Ramos (cell line): ENCODE measurements around the gene USP32.
"Not testable (repeated sequence)": the region's sequence is repeated elsewhere in the genome, so short reads cannot be mapped to it uniquely, and the experiment has no call there.

Experiments
- in situ Hi-C: fragments of 300-500 bp; cut with MboI; formaldehyde crosslinking; loops from one replicate; pipeline ENCODE4 v1.14.3; 2022; ENCODE audit warnings: low sequenced_read_pairs; ENCODE audit not compliant: unreplicated experiment

USP32 gene

DNA sequence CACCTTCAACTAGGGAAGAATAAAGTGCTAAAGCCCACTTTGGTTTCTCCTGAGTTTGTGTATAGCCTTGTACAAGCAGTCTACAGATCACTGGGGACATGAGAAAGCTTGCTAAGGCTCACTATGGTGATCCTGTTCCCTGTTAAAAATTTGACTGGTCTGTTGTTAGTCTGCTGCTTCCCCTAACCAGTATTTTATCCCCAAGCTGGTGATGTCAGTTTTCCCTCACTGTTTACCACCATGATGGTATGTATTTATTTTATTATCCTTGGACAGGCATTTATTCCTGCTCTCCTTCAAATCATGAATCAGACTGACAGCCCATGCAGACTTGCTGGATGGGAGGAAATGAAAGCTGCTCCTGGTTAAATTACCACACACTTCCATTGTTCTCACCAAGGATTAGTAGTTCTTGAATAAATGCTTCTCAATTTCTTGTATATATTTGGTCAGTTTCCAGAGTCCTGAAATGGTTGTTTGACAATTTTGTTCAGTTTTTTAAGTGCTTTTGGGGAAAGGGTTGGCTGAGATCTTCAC lies 142.6 kb downstream of the USP32 start:
- in situ Hi-C loops = no loop called here

DNA sequence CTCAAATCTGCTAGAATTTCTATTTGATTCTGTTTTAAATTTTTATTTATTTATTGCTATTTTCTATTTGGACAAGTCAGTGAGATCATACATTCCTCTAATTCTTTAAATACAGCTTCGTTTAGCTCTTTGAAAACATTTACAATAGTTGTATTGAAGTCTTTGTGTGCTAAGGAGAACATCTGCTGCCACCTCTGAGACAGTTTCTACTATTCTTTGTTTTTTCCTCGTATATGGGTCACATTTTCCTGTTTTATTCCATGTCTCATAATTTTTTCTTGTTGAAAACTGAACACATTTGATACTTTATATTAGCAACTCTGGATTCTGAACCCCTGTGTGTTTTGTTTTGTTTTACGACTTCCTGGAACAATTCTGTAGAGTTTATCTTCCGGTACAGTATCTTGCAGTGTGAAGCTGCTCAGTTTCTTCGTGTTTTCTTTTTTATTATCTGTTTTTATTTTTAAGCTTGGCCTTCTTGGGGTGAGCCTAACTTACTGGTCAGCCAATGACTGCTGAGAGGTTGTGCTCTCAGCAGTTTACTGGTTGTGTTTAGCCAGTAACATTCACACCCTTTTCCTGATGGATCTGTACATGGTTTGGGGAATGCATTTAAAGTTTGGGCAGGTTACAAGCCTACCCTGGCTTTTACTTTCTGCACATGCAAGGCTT lies 143.2 kb downstream of the USP32 start:
- in situ Hi-C loops = no loop called here

DNA sequence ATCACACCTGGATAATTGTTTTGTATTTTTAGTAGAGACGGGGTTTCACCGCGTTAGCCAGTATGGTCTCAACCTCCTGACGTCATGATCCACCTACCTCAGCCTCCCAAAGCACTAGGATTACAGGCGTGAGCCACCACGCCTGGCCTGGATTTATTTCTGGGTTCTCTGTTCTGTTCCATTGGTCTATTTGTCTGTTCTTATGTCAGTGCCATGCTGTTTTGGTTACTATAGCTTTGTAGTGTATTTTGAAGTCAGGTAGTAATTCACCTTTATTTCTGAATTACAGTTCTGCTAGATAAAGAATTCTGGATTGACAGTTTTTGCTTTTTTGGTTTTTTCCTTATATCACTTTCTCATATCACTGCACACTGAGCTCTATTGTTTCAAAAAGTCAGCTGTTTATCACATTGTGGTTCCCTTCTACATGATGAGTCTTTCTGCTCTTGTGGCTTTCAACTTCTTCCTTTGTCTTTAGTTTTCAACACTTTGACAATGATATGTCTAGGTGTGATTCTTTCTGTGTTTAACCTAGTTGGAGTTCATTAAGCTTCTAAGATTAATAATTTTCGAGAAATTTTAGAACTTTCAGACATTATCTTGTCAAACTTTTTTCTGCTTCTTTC lies 144.0 kb downstream of the USP32 start:
- in situ Hi-C loops = no loop called here

DNA sequence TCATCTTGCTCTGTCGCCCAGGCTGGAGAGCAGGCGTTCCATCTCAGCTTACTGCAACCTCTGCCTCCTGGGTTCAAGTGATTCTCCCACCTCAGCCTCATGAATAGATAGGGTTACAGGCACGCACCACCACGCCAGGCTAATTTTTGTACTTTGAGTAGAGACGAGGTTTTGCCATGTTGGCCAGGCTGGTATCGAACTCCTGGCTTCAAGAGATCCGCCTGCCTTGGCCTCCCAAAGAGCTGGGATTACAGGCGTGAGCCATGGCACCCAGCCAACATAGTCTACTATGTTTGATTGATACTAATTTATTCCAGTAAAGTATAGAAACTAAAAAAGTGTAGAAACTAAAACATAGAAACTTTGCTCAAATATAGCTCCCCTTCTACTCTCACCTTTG lies 147.3 kb downstream of the USP32 start:
- in situ Hi-C loops = no loop called here

DNA sequence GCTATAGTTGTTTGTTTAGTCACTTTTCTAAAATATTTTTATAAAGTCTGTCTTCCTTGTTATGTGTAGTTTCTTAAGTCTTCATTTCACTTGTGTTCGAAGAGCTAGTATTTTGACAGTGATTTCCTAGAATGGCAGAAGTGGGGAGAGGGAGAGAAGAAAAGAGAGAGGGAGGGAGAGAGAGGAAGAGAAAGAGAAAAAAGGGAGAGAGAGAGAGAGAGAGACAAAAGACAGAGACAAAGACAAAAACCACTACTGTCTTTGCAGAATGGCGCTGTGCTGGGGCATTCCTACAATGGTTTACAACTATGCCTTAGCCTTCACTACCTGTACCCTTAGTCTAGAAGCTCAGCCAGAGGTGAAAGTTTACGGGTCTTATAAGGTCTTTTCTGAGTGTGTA lies 151.6 kb downstream of the USP32 start:
- in situ Hi-C loops = no loop called here

DNA sequence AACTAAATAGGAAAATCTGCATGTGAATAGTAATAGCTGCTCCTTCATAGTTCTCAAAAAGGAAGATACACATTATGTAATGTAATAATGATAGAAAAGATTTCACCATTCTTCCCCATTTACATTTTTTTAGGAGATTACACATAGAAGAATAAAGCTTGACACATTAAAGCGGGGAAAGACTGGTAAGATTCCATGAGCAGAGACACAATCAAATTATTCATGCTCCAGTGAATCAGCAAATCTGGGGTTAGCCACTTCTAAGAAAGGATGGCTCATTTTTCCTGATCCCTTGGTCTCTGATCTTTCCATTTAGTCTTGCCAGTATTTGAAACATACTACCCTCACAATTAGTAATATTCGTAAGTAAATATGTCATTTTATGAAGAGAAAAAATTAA lies 160.2 kb downstream of the USP32 start:
- in situ Hi-C loops = no loop called here

DNA sequence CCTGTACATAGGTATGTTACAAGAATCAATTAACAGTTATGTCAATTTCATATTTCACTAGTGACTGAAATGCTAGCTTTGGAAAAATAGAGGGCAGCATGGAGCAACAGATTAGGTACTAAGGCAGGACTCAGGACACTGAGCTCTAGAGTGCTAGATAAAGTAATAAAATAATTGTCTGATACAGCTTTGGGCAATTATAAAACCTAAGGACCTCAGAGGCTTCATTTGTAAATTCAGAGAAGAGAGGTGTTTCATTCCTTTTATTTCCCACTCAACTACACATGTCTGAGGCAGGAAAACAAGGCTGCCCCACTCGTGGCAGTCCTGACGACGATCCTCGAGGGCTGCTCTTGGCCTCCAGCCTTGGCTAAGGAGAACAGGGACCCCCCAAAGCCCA lies 160.7 kb downstream of the USP32 start:
- in situ Hi-C loops = no loop called here

DNA sequence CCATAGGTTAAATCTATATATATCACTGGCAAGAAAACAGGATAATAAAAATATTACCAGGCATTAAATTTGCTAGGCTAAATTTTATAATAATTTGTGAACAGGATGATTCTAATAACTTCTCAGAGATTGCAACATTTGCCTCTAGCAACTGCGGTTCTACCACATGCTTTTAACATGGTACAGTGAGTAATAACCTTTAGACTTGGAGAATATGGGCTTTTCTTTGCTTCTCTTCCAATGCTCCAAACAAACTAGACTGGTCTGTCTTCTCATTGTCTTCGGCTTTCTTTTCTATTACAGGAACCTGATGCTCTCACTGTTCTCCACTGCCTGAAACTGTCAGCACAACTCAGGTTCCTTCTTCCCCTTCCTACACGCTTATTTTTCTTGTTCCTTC lies 161.6 kb downstream of the USP32 start:
- in situ Hi-C loops = no loop called here

DNA sequence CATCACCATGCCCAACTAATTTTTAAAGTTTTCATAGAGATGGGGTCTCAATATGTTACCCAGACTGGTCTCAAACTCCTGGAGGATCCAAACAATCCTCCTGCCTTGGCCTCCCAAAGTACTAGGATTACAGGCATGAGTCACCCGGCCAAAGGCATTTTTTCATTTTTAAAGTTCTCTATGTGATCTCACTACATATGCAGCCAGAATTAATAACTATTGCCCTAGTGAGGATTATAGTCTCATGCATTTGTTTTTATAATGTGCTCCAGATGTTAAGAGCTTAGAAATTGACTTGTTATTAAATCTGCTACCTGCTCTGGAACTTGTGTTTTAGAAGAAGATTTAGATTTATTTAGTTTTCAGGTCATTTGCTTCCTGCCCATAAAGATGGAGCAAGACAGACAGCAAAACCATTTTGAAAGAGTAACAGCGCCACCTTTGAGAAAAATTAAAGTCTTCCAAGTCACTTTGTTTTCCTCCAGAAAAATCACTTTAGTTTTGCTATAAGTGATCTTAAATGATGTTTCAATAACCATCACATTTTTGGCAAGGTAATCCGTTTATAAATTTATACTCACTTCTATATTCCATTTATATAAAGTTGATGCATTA lies 162.6 kb downstream of the USP32 start:
- in situ Hi-C loops = no loop called here

DNA sequence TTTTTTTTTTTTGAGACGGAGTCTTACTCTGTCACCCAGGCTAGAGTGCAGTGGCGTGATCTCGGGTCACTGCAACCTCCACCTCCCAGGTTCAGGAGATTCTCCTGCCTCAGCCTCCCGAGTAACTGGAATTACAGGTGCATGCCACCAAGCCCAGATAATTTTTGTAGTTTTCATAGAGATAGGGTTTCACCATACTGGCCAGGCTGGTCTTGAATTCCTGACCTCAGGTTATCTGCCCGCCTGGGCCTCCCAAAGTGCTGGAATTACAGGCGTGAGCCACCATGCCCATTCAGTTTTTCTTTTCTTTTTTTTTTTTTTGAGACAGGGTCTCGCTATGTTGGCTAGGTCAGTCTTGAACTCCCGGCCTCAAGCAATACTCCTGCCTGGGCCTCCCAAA lies 164.7 kb downstream of the USP32 start:
- in situ Hi-C loops = not testable (repeated sequence)

DNA sequence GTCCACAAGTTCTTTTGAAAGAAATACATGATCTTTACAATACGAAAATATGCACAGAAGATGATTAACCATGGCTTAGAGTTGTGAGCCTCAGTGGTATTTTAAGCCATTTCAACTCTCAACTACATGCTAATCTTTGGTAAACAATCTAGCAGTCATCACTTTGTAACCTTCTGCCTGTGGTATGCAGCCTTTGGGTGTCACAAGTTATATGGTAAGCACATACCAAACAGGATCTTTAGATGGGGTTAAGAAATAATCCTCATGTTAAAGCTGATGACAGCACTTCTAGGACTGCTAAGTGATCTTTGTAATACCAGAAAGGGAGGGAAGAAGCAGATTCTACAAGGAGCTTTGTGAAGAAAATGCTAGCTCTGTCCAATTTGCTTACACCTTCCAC lies 167.9 kb downstream of the USP32 start:
- in situ Hi-C loops = no loop called here

DNA sequence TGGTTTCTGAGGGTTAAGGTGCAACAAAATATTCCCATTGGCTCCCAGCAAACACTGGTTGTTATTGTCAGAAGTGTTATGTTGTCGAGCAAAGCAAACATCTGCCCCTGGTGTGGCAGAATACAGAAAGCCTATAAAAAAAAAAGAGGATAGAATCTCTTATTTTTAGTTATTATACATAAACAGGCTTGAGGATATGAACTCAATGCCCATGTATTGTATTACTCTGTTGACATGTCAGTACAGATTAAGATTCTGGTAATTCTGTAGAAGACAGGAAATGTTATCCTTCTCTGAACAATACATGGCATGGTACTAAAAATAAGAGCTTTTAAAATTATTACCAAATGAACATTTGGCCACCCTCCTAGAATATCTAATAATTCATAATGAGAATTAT lies 168.5 kb downstream of the USP32 start:
- in situ Hi-C loops = no loop called here

DNA sequence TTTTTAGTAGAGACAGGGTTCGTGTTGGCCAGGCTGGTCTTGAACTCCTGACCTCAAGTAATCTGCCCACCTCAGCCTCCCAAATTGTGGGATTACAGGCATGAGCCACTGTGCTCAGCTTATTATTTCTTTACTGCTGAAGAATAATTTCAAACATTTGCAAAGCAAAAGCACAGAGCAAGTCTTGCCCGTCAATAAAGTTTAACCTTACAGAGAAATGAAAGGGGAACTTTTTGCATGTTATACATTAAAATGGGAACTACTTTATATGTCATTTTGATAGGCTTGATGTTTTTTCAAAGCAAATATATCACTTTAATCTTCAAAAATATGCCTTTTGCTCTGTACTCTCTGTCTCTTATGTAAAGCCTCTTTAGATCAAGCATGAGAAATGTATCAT lies 173.2 kb downstream of the USP32 start:
- in situ Hi-C loops = not testable (repeated sequence)

DNA sequence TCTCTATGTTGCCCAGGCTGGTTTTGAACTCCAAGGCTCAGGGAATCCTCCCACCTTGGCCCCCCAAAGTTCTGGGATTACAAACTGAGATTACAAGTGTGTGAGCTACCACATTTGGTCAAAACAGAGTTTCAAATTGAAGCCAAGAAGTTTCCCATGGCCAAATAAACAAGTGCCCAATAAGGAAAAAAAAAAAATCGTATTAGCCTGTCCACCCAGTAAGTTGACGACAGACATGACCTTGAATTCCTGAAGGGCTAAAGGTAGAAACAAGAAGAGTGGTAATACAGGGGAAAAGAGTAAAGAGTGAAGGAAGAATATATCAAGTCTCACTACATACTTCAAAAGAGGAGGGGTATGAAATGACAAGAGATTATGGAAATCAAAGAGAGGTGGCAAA lies 176.0 kb downstream of the USP32 start:
- in situ Hi-C loops = not testable (repeated sequence)

DNA sequence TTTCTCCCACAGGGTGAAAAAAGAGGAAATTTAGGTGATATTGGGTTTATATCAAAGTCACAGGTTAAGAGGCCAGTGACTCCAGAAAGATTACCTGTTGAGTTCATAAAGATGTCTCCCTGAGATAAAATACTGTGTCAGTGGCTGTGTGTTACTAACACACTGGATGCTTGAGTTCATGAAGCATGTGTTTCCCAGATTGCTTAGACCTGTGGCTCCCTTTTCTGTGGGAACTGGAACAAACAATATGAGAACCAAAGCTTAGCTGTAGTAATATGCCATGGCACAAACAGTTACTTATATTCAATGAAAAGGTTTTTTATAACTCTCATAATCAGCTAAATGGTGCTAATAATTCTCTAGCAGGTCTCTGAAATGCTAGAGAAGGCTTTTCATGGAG lies 180.7 kb downstream of the USP32 start:
- in situ Hi-C loops = not testable (repeated sequence)

DNA sequence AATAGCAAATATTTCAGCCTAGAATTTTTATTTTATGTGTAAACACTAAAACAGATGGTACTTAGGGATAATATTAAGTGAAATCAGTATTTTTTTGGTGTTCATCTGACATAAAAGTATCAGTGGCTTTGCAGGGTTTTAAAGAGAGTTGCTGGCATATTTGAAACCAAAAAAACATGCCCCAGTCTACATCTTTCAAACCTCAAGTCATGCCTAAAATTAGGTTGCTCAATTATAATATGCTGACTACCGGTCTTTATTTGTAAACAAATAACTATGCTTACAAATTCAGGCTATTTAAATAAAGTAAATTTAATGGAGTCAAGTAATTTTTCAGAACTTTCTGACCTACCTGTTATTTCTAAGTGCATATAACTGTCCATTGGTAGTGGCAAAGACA lies 183.6 kb downstream of the USP32 start:
- in situ Hi-C loops = not testable (repeated sequence)

DNA sequence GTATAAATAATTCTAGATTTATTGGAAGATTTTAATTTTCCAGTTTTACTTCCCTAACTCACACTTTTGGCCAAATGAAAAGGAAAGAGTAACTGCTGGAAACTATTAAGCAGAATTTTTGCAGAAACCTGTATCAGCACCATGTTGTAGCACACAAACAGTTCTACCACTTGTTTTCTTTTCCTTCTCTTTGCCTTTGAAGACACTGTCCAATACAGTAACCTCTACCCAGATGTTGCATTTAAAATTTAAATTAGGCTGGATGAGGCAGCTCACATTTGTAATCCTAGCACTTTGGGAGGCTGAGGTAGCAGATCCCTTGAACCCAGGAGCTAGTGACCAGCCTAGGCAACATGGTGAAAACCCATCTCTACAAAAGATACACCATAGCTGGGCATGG lies 186.2 kb downstream of the USP32 start:
- in situ Hi-C loops = not testable (repeated sequence)

DNA sequence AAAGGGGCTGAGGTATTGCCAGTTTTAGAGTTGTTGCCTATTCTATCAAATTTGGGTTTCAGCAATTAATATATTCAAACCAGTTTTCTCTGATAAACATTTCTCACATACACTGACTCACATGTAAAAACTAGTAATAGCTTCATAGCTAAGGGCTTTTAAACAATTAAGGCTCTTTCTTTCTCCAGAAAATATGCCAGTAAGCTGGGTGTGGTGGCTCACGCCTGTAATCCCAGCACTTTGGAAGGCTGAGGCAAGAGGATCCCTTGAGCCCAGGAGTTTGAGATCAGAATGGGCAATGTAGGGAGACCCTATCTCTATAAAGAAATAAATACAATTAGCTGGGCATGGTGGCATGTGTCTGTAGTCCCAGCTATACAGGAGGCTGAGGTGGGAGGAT lies 193.3 kb downstream of the USP32 start:
- in situ Hi-C loops = not testable (repeated sequence)

DNA sequence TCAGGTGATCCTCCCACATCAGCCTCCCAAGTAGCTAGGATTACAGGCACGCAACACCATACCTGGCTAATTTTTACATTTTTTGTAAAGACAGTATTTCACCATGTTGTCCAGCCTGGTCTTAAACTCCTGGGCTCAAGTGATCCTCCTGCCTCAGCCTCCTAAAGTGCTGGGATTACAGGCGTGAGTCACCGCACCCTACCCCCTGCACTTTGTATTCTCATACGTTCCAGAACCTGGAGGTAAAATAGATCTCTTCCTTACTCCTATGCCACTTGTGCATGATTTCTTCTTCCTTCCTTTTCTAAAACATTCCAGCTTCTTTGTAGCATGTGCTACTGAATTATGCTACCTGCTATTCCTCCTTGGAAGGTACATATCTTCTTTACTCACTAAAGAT lies 197.8 kb downstream of the USP32 start:
- in situ Hi-C loops = not testable (repeated sequence)

DNA sequence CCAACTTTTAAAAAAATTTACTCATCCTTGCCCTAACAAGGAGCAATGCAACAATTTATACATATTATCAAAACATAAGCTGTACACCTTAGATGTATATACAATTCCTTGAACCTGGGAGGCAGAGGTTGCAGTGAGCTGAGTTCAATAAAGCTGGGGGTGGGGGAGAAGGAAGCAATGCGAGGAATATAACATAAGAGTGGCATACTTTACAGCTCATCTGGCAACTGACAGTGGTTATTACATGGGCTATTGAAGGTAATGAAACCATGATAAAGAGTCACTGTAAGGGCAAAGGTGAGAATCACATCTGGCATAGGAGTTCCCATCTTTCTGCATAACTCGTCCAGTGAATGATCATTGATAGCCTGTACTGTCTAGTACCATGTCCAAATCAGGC lies 198.5 kb downstream of the USP32 start:
- in situ Hi-C loops = no loop called here

DNA sequence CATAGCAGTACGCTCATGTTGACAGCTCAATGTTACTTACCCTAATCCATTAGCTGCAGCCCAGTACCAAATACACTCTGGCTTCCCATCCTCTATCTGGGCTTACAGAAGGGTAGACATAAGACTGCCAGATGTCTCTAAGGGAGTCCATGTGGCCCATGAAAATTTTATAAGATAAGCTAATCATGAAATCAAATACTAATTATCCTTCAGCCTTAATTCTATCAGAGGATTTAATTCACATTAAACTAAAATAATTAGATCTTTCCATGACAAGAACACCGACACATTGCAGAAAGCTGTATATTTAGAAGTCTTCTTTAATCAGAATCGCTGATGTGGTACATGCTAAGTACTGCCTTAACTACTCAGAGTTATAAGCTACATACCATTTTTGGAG lies 198.9 kb downstream of the USP32 start:
- in situ Hi-C loops = not testable (repeated sequence)

DNA sequence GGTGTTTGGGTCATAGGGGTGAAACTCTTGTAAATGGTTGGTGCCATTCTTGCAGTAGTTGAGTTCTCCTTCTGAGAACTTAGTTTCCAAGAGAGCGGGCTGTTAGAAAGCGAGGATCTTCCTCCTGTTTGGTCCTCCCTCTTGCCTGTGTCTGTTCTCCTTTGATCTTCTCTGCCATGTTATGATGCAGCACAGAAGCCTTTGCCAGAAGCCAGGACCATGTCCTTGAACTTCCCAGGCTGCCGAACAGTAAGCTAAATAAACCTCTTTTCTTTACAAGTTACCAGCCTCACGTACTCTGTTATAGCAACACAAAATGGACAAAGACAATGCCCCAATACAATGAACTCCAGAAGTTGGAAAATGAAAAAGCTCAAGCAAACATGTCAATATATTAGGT lies 201.9 kb downstream of the USP32 start:
- in situ Hi-C loops = not testable (repeated sequence)
